K562 (cell line): ENCODE measurements around the gene HTR3C. TPM values are rescaled to one million over a fixed set of nuclear protein-coding genes. Genes with fewer than 3 reads are reported as not detected.
A peak's percentile ranks its signal among the peaks of the same experiment; 100 is the strongest.

Experiments
- ARHGAP35 ChIP-seq: fragments of 450-650 bp; IDR thresholded peaks from 2 replicates; pipeline ENCODE4 v1.6.1; 2018; ENCODE audit not compliant: partially characterized antibody
- ASH1L ChIP-seq: fragments of 450-650 bp; IDR thresholded peaks from 2 replicates; pipeline ENCODE4 v1.6.1; 2018; ENCODE audit warnings: borderline replicate concordance, mild to moderate bottlenecking, low read depth; ENCODE audit not compliant: partially characterized antibody
- BCOR ChIP-seq: fragments of 450-650 bp; IDR thresholded peaks from 2 replicates; pipeline ENCODE4 v1.6.1; 2016
- CBX3 ChIP-seq, 2 experiments: IDR thresholded peaks; 1 replicate in 1 of 2; 2 replicates in 1 of 2; pipeline ENCODE4 v1.6.1; 2012; ENCODE audit warnings: inconsistent platforms in 2 of 2, low read length in 2 of 2, borderline replicate concordance in 1 of 2, control low read depth in 1 of 2
- CREM ChIP-seq: IDR thresholded peaks from 2 replicates; pipeline ENCODE4 v1.6.1; 2014; ENCODE audit warnings: antibody characterized with exemption, low read depth
- ILK ChIP-seq: fragments of 450-650 bp; IDR thresholded peaks from 2 replicates; pipeline ENCODE4 v1.6.1; 2016; ENCODE audit warnings: missing genetic modification characterization, low read depth, mild to moderate bottlenecking, missing compliant biosample characterization, moderate library complexity, borderline replicate concordance
- NR1H2 ChIP-seq: sonication (generic); formaldehyde crosslinking; IDR thresholded peaks from 2 replicates; pipeline ENCODE4 v1.4.0; 2020; ENCODE audit warnings: mild to moderate bottlenecking, missing genetic modification reagents
- NRF1 ChIP-seq, 2 experiments: fragments of 450-650 bp; IDR thresholded peaks in 1 of 2; conservative IDR thresholded peaks in 1 of 2; 2 replicates each; pipeline ENCODE4 v1.6.1; 2014; ENCODE audit warnings: mild to moderate bottlenecking in 2 of 2
- PYGO2 ChIP-seq: fragments of 450-650 bp; IDR thresholded peaks from 2 replicates; pipeline ENCODE4 v1.6.1; 2016; ENCODE audit warnings: mild to moderate bottlenecking, missing genetic modification characterization, moderate library complexity, missing compliant biosample characterization
- RB1 ChIP-seq: fragments of 450-650 bp; IDR thresholded peaks from 2 replicates; pipeline ENCODE4 v1.6.1; 2017; ENCODE audit warnings: low read depth, mild to moderate bottlenecking
- SAFB2 ChIP-seq: fragments of 200-400 bp; formaldehyde crosslinking; IDR thresholded peaks from 2 replicates; pipeline ENCODE4 v1.6.1; 2018; ENCODE audit warnings: borderline replicate concordance, low read length, low read depth, moderate library complexity; ENCODE audit not compliant: severe bottlenecking
- SOX6 ChIP-seq: fragments of 450-650 bp; IDR thresholded peaks from 2 replicates; pipeline ENCODE4 v1.6.1; 2014; ENCODE audit warnings: mild to moderate bottlenecking
- STAG1 ChIP-seq: sonication (generic); formaldehyde crosslinking; IDR thresholded peaks from 2 replicates; pipeline ENCODE4 v1.5.0; 2020; ENCODE audit warnings: missing genetic modification reagents, borderline replicate concordance
- TOE1 ChIP-seq, 2 experiments: fragments of 450-650 bp in 1 of 2; sonication (generic) in 1 of 2; formaldehyde crosslinking in 1 of 2; IDR thresholded peaks; 2 replicates each; pipeline versions ENCODE4 v1.7.1 to v1.8.0; 2016 to 2022; ENCODE audit warnings: borderline replicate concordance in 2 of 2, mild to moderate bottlenecking in 2 of 2, antibody characterized with exemption in 1 of 2, inconsistent platforms in 1 of 2, low read depth in 1 of 2, missing genetic modification reagents in 1 of 2, moderate library complexity in 1 of 2
- ZEB2 ChIP-seq: fragments of 450-650 bp; IDR thresholded peaks from 2 replicates; pipeline ENCODE4 v1.6.1; 2016
- ZNF212 ChIP-seq: fragments of 450-650 bp; formaldehyde crosslinking; IDR thresholded peaks from 2 replicates; pipeline ENCODE4 v1.4.0; 2020; ENCODE audit warnings: mild to moderate bottlenecking
- ZNF23 ChIP-seq: fragments of 250-450 bp; sonication (Bioruptor Pico); IDR thresholded peaks from 2 replicates; pipeline ENCODE4 v1.4.0; 2020; ENCODE audit warnings: mild to moderate bottlenecking
- ZNF239 ChIP-seq: fragments of 250-450 bp; sonication (Bioruptor Pico); IDR thresholded peaks from 2 replicates; pipeline ENCODE4 v1.4.0; 2020; ENCODE audit warnings: mild to moderate bottlenecking
- ZNF444 ChIP-seq: fragments of 250-450 bp; sonication (Bioruptor Pico); IDR thresholded peaks from 2 replicates; pipeline ENCODE4 v1.4.0; 2020; ENCODE audit warnings: mild to moderate bottlenecking, moderate library complexity
- polyA plus RNA-seq, 8 experiments: library from polyadenylated mRNA; depleted of rRNA in 4 of 8; stranded (reverse) in 5 of 8; unstranded in 3 of 8; fragments of >200 nt; fragmentation: Nextera tagmentation in 2 of 8; fragmentation: Illumina TruSeq in 1 of 8; extraction: Ambion mirVana in 2 of 8; extraction: Trizol in 1 of 8; gene quantifications; 2 replicates each; pipeline versions ENCODE4 v1.2.1 to v1.2.3, GENCODE V29; 2011 to 2014; ENCODE audit warnings: inconsistent platforms in 1 of 8, missing spikeins in 1 of 8
- total RNA-seq, 7 experiments: library from RNA; depleted of rRNA in 6 of 7; stranded (reverse); fragments of >200 nt in 6 of 7; fragmentation: Illumina TruSeq in 2 of 7; extraction: Trizol in 2 of 7; gene quantifications; 2 replicates each; pipeline versions ENCODE4 v1.2.1 to v1.2.3, GENCODE V29; 2011 to 2021; ENCODE audit warnings: low replicate concordance in 1 of 7
- TF ChIP-seq, protein P1 (sequence below): fragments of 450-650 bp; formaldehyde crosslinking; IDR thresholded peaks from 2 replicates; pipeline ENCODE4 v1.4.0; 2020; ENCODE audit warnings: mild to moderate bottlenecking, mixed read lengths
- TF ChIP-seq, protein P2 (sequence below): IDR thresholded peaks from 2 replicates; pipeline ENCODE4 v1.6.1; 2011; ENCODE audit warnings: borderline replicate concordance, low read depth, mild to moderate bottlenecking, moderate library complexity, low read length; ENCODE audit not compliant: insufficient read depth, poor library complexity, severe bottlenecking
- TF ChIP-seq, protein P3 (sequence below): fragments of 450-650 bp; formaldehyde crosslinking; IDR thresholded peaks from 2 replicates; pipeline ENCODE4 v1.4.0; 2020; ENCODE audit warnings: mild to moderate bottlenecking

Gene HTR3C
- total and polyA plus RNA-seq, 9 of the 15 experiments (the other 6 are each of a cell fraction or from before 2014, with no cell fraction given), result 0.04 to 0.06 TPM; not detected in 7

DNA sequence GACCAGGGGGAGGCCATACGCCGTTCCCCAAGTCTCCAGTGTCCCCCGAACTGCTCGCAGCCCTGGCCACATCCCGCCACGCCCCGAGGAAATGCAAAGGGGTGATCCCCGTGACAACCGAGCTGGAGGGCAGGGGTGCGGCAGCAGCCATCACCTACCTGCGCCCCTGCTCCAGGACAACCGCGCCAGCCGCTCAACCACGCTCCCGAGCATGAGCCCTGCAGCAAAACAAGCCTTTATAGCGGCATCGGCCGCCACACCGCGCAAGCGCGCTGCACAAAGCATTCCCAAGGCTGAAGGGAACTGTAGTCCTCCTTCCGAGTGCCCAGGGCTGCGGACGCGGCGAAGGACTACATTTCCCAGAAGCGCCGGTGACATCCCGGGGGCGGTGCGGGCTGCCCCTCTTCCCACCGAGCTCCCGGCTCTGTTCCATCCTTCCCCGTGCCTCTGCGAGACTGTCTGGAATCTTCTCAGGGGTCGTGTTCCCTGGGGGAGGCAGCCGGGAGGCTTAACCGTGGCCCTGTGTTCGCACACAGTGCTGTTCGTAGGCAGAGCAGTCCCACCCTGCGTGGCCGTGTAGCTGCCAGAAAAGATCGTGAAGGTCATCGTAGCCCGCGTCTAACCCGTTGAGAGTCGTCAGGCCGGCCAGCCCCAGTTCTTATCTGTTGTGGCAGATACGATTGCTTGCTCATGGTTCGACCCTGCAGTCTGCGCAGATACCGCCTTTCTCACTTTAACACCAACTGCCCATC is 35.0 kb upstream of the HTR3C start, which contains the start of gene ABCC5 (continued):
- peak; percentile 81 for TF ChIP-seq SOX6
- no peak for TF ChIP-seq TOE1 (IDR thresholded peaks at IDR 0.05; ENCODE audit: borderline replicate concordance)
- TF ChIP-seq TOE1 (CRISPR knock-in tag; IDR thresholded peaks at IDR 0.05; ENCODE audit: borderline replicate concordance, low read depth), result 0 out of 2 replicates have a peak, but pooled peaks have one; percentile 1
- TF ChIP-seq, protein P1, sequence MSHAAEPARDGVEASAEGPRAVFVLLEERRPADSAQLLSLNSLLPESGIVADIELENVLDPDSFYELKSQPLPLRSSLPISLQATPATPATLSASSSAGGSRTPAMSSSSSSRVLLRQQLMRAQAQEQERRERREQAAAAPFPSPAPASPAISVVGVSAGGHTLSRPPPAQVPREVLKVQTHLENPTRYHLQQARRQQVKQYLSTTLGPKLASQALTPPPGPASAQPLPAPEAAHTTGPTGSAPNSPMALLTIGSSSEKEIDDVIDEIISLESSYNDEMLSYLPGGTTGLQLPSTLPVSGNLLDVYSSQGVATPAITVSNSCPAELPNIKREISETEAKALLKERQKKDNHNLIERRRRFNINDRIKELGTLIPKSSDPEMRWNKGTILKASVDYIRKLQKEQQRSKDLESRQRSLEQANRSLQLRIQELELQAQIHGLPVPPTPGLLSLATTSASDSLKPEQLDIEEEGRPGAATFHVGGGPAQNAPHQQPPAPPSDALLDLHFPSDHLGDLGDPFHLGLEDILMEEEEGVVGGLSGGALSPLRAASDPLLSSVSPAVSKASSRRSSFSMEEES, result no peak
- peak; percentile 65 for TF ChIP-seq BCOR
- TF ChIP-seq SAFB2, result no peak
- TF ChIP-seq NR1H2 (CRISPR knock-in tag), result no peak
- TF ChIP-seq, protein P2, sequence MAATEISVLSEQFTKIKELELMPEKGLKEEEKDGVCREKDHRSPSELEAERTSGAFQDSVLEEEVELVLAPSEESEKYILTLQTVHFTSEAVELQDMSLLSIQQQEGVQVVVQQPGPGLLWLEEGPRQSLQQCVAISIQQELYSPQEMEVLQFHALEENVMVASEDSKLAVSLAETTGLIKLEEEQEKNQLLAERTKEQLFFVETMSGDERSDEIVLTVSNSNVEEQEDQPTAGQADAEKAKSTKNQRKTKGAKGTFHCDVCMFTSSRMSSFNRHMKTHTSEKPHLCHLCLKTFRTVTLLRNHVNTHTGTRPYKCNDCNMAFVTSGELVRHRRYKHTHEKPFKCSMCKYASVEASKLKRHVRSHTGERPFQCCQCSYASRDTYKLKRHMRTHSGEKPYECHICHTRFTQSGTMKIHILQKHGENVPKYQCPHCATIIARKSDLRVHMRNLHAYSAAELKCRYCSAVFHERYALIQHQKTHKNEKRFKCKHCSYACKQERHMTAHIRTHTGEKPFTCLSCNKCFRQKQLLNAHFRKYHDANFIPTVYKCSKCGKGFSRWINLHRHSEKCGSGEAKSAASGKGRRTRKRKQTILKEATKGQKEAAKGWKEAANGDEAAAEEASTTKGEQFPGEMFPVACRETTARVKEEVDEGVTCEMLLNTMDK, result no peak
- no peak for TF ChIP-seq ZNF212 (CRISPR knock-in tag)
- no peak for TF ChIP-seq ILK (tag)
- TF ChIP-seq STAG1, result no peak
- TF ChIP-seq CREM, result peak; percentile 66
- TF ChIP-seq, protein P3, sequence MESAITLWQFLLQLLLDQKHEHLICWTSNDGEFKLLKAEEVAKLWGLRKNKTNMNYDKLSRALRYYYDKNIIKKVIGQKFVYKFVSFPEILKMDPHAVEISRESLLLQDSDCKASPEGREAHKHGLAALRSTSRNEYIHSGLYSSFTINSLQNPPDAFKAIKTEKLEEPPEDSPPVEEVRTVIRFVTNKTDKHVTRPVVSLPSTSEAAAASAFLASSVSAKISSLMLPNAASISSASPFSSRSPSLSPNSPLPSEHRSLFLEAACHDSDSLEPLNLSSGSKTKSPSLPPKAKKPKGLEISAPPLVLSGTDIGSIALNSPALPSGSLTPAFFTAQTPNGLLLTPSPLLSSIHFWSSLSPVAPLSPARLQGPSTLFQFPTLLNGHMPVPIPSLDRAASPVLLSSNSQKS (CRISPR knock-in tag), result no peak
- TF ChIP-seq NRF1 (conservative IDR thresholded peaks at IDR 0.05 in 1 of 2, IDR thresholded peaks at IDR 0.05 in 1 of 2), result peak; percentile 94 to 95
- no peak for TF ChIP-seq ZNF23 (CRISPR knock-in tag)
- TF ChIP-seq ZEB2, result 0 out of 2 replicates have a peak, but pooled peaks have one; percentile 31
- TF ChIP-seq ZNF239, result no peak
- TF ChIP-seq PYGO2, result no peak
- peak in 1 of 2 experiments; percentile 70; a peak in 1 of 3 replicates for TF ChIP-seq CBX3 (IDR thresholded peaks at IDR 0.05; ENCODE audit: borderline replicate concordance in 1 of 2, low read length in 2 of 2)
- no peak for TF ChIP-seq ZNF444 (CRISPR knock-in tag)
- no peak for TF ChIP-seq ARHGAP35
- no peak for TF ChIP-seq ASH1L
- peak; percentile 11; the same call in 1 of the 2 replicates for TF ChIP-seq RB1
